GM23338 (cell line): Measurements from ENCODE around the gene PRR27.

ENCODE experiments used
- CREB1 ChIP-seq: fragments of 250-450 bp; sonication (Bioruptor Pico); IDR thresholded peaks from 2 replicates; pipeline ENCODE4 v1.5.0; 2020; ENCODE audit warnings: low read depth, mild to moderate bottlenecking, moderate library complexity
- CTCF ChIP-seq, 2 experiments: fragments of 200-600 bp in 1 of 2; sonication (generic) in 1 of 2; conservative IDR thresholded peaks; 2 replicates each; pipeline versions ENCODE4 v1.5.1 to v1.6.1; 2016 to 2017; ENCODE audit warnings: antibody characterized with exemption in 2 of 2, low read depth in 2 of 2, mild to moderate bottlenecking in 2 of 2, moderate library complexity in 1 of 2
- ETS1 ChIP-seq: IDR thresholded peaks from 2 replicates; pipeline ENCODE4 v1.6.1; 2016; ENCODE audit warnings: antibody characterized with exemption
- EZH2 ChIP-seq: fragments of 200-600 bp; sonication (generic); IDR thresholded peaks from one replicate; pipeline ENCODE4 v1.8.0; 2017; ENCODE audit warnings: antibody characterized with exemption, mild to moderate bottlenecking, low read depth; ENCODE audit not compliant: unreplicated experiment
- EZH2phosphoT487 ChIP-seq: fragments of 200-600 bp; sonication (generic); IDR thresholded peaks from one replicate; pipeline ENCODE4 v1.8.1; 2018; ENCODE audit warnings: antibody characterized with exemption; ENCODE audit not compliant: unreplicated experiment
- JUNB ChIP-seq: IDR thresholded peaks from one replicate; pipeline ENCODE4 v1.6.1; 2016; ENCODE audit warnings: antibody characterized with exemption; ENCODE audit not compliant: unreplicated experiment
- POLR2AphosphoS5 ChIP-seq: IDR thresholded peaks from 2 replicates; pipeline ENCODE4 v1.6.1; 2016; ENCODE audit warnings: antibody characterized with exemption, low read depth
- REST ChIP-seq: IDR thresholded peaks from one replicate; pipeline ENCODE4 v1.6.1; 2018; ENCODE audit warnings: antibody characterized with exemption; ENCODE audit not compliant: unreplicated experiment
- STAT1 ChIP-seq: IDR thresholded peaks from one replicate; pipeline ENCODE4 v1.6.1; 2016; ENCODE audit warnings: antibody characterized with exemption; ENCODE audit not compliant: unreplicated experiment
- ZNF462 ChIP-seq: fragments of 250-450 bp; sonication (Bioruptor Pico); IDR thresholded peaks from 2 replicates; pipeline ENCODE4 v1.5.0; 2020; ENCODE audit warnings: mild to moderate bottlenecking, moderate library complexity

- TF ChIP-seq CTCF (conservative IDR thresholded peaks at IDR 0.05; ENCODE audit: low read depth in 2 of 2), result no peak
- TF ChIP-seq POLR2AphosphoS5, result no peak
- no peak for TF ChIP-seq JUNB
- TF ChIP-seq EZH2, result no peak
- no peak for TF ChIP-seq EZH2phosphoT487
- no peak for TF ChIP-seq REST
- no peak for TF ChIP-seq ETS1
- TF ChIP-seq STAT1, result no peak
- TF ChIP-seq ZNF462, result no peak
- no peak for TF ChIP-seq CREB1 (CRISPR knock-in tag)
Observed at GRCh38 chr4:70190579-70190978, 36.5 kb downstream of the PRR27 start.
